H1 (cell line): Measurements from ENCODE around the gene TPSG1. TPM values are rescaled to one million over a fixed set of nuclear protein-coding genes. Genes with fewer than 3 reads are reported as not detected.

Experiments used
- CTCF ChIA-PET: fragments of 300-600 bp; sonication (Branson Sonifier 250); formaldehyde crosslinking; loops from one replicate; lab custom pipeline; 2021; ENCODE audit not compliant: partially characterized antibody; lab: Charles Lee
- POLR2A ChIA-PET: fragments of 300-600 bp; sonication (Branson Sonifier 250); formaldehyde crosslinking; loops from one replicate; lab custom pipeline; 2021; ENCODE audit warnings: inconsistent platforms; ENCODE audit not compliant: partially characterized antibody; lab: Charles Lee
- DNase-seq, 2 experiments: peaks; one replicate each; pipeline versions ENCODE4 v3.0.0 to v3.0.0-alpha.2; 2010 to 2022; ENCODE audit warnings: low spot score in 2 of 2, low read depth in 1 of 2, mixed read lengths in 1 of 2
- FAIRE-seq: peaks from 2 replicates; lab custom pipeline; 2011; peaks lifted over from hg19 to GRCh38; lab: Jason Lieb, UNC
- H2AFZ ChIP-seq: 2 replicates; pipeline ENCODE4 v1.8.1; 2012; ENCODE audit warnings: low read length, inconsistent platforms
- H2AK5ac ChIP-seq: 2 replicates; pipeline ENCODE4 v1.6.1; 2013; ENCODE audit warnings: low read depth, low read length
- H2BK120ac ChIP-seq: replicated peaks from 2 replicates; pipeline ENCODE3; 2013; ENCODE audit warnings: low read depth, low read length, inconsistent platforms
- H2BK12ac ChIP-seq: 2 replicates; pipeline ENCODE4 v1.6.1; 2013; ENCODE audit warnings: low read depth, low read length
- H2BK15ac ChIP-seq: 2 replicates; pipeline ENCODE4 v1.6.1; 2013; ENCODE audit warnings: low read length
- H2BK20ac ChIP-seq: 2 replicates; pipeline ENCODE4 v1.6.1; 2013; ENCODE audit warnings: low read length
- H2BK5ac ChIP-seq: 2 replicates; pipeline ENCODE4 v1.6.1; 2013; ENCODE audit warnings: low read depth, low read length
- H3K14ac ChIP-seq: 2 replicates; pipeline ENCODE4 v1.6.1; 2013; ENCODE audit warnings: inconsistent platforms; ENCODE audit not compliant: insufficient read length
- H3K18ac ChIP-seq: 2 replicates; pipeline ENCODE4 v1.6.1; 2013; ENCODE audit warnings: low read length; ENCODE audit errors: extremely low read depth
- H3K23ac ChIP-seq: 2 replicates; pipeline ENCODE4 v1.6.1; 2013; ENCODE audit warnings: inconsistent platforms; ENCODE audit not compliant: insufficient read length
- H3K23me2 ChIP-seq: 2 replicates; pipeline ENCODE4 v1.6.1; 2013; ENCODE audit warnings: low read depth, low read length
- H3K27ac ChIP-seq: 2 replicates; pipeline ENCODE4 v1.6.1; 2011; ENCODE audit warnings: low read depth, low read length, inconsistent platforms
- H3K27me3 ChIP-seq, 4 experiments: replicated peaks in 1 of 4; 1 replicate in 1 of 4; 2 replicates in 3 of 4; pipeline versions ENCODE4 v1.6.1 to v1.8.1; 2011 to 2013; ENCODE audit warnings: low read length in 3 of 4, mild to moderate bottlenecking in 3 of 4, inconsistent platforms in 2 of 4, mixed read lengths in 2 of 4, moderate library complexity in 1 of 4; ENCODE audit not compliant: control insufficient read depth in 3 of 4, insufficient read depth in 3 of 4; ENCODE audit errors: extremely low read depth in 1 of 4
- H3K36me3 ChIP-seq, 4 experiments: 2 replicates each; pipeline versions ENCODE4 v1.6.1 to v1.8.1; 2011 to 2013; ENCODE audit warnings: mild to moderate bottlenecking in 4 of 4, low read length in 3 of 4, moderate library complexity in 2 of 4, control low read depth in 1 of 4, inconsistent platforms in 1 of 4; ENCODE audit not compliant: insufficient read depth in 4 of 4, control insufficient read depth in 2 of 4
- H3K4ac ChIP-seq: replicated peaks from 2 replicates; pipeline ENCODE3; 2013; ENCODE audit warnings: low read length, low read depth, mixed read lengths, inconsistent platforms; ENCODE audit not compliant: insufficient read length
- H3K4me1 ChIP-seq, 4 experiments: replicated peaks in 1 of 4; 1 replicate in 1 of 4; 2 replicates in 3 of 4; pipeline versions ENCODE4 v1.6.1 to v1.8.1; 2011 to 2013; ENCODE audit warnings: low read length in 3 of 4, inconsistent platforms in 2 of 4, mixed read lengths in 1 of 4; ENCODE audit not compliant: insufficient read depth in 4 of 4, control insufficient read depth in 3 of 4
- H3K4me2 ChIP-seq, 2 experiments: 2 replicates each; pipeline versions ENCODE4 v1.6.1 to v1.8.1; 2011 to 2013; ENCODE audit warnings: low read depth in 2 of 2, low read length in 2 of 2, control low read depth in 1 of 2, inconsistent platforms in 1 of 2, mild to moderate bottlenecking in 1 of 2; ENCODE audit not compliant: insufficient read depth in 1 of 2
- H3K4me3 ChIP-seq, 4 experiments: fragments of 200-600, 300-600 bp in 1 of 4; sonication (generic), shearing (Covaris generic), sonication (Bioruptor Twin) in 1 of 4; 2 replicates each; pipeline versions ENCODE4 v1.5.1 to v1.8.1; 2011 to 2016; ENCODE audit warnings: low read length in 4 of 4, low read depth in 3 of 4, control low read depth in 2 of 4, inconsistent platforms in 2 of 4, mild to moderate bottlenecking in 2 of 4, mixed read lengths in 1 of 4, moderate library complexity in 1 of 4; ENCODE audit not compliant: insufficient read depth in 2 of 4; ENCODE audit errors: extremely low read depth in 1 of 4
- H3K56ac ChIP-seq: replicated peaks from 2 replicates; pipeline ENCODE3; 2013; ENCODE audit warnings: low read depth, mild to moderate bottlenecking, mixed read lengths, low read length, inconsistent platforms; ENCODE audit not compliant: insufficient read length
- H3K79me1 ChIP-seq: 2 replicates; pipeline ENCODE4 v1.6.1; 2013; ENCODE audit warnings: low read depth, low read length, control low read depth
- H3K79me2 ChIP-seq, 2 experiments: 2 replicates each; pipeline versions ENCODE4 v1.6.1 to v1.8.1; 2012 to 2013; ENCODE audit warnings: low read length in 2 of 2, mild to moderate bottlenecking in 2 of 2, inconsistent platforms in 1 of 2; ENCODE audit not compliant: insufficient read depth in 2 of 2, control insufficient read depth in 1 of 2
- H3K9ac ChIP-seq, 4 experiments: replicated peaks in 1 of 4; 1 replicate in 1 of 4; 2 replicates in 3 of 4; pipeline versions ENCODE4 v1.6.1 to v1.8.1; 2011 to 2013; ENCODE audit warnings: low read depth in 3 of 4, low read length in 3 of 4, control low read depth in 2 of 4, mild to moderate bottlenecking in 2 of 4, moderate library complexity in 2 of 4, inconsistent platforms in 1 of 4; ENCODE audit errors: extremely low read depth in 1 of 4
- H3K9me3 ChIP-seq, 2 experiments: 2 replicates each; pipeline versions ENCODE4 v1.6.1 to v1.8.1; 2012 to 2013; ENCODE audit warnings: mild to moderate bottlenecking in 2 of 2, moderate library complexity in 2 of 2, control low read depth in 1 of 2, inconsistent platforms in 1 of 2, low read depth in 1 of 2, low read length in 1 of 2, mixed read lengths in 1 of 2; ENCODE audit not compliant: insufficient read depth in 2 of 2
- H4K20me1 ChIP-seq, 2 experiments: replicated peaks in 1 of 2; 2 replicates each; pipeline versions ENCODE3 to v1.8.1; 2011 to 2013; ENCODE audit warnings: inconsistent platforms in 2 of 2, low read length in 2 of 2, mild to moderate bottlenecking in 1 of 2; ENCODE audit not compliant: insufficient read depth in 2 of 2, control insufficient read depth in 1 of 2
- H4K5ac ChIP-seq: 2 replicates; pipeline ENCODE4 v1.6.1; 2013; ENCODE audit warnings: low read length, low read depth, mixed read lengths, inconsistent platforms; ENCODE audit not compliant: insufficient read length
- H4K8ac ChIP-seq: 2 replicates; pipeline ENCODE4 v1.8.0; 2013; ENCODE audit warnings: mild to moderate bottlenecking, moderate library complexity, low read length, inconsistent platforms; ENCODE audit not compliant: insufficient read depth; ENCODE audit errors: extremely low read depth
- H4K91ac ChIP-seq: replicated peaks from 2 replicates; pipeline ENCODE3; 2013; ENCODE audit warnings: low read length, mixed read lengths, inconsistent platforms; ENCODE audit not compliant: insufficient read length
- ASH2L ChIP-seq: fragments of 200-600, 300-600 bp; sonication (generic); IDR thresholded peaks from one replicate; pipeline ENCODE4 v1.7.1; 2017; ENCODE audit warnings: low read length
- SP1 ChIP-seq: IDR thresholded peaks from 2 replicates; pipeline ENCODE4 v1.6.1; 2011; ENCODE audit warnings: low read depth, low read length
- WGBS, 2 experiments: shearing (Covaris generic) in 1 of 2; methylation state at CpG; one replicate each; pipeline versions ENCODE4 v1.1.6 to v1.1.7; 2013 to 2015; ENCODE audit warnings: low lambda C conversion rate in 2 of 2, mixed read lengths in 2 of 2, inconsistent platforms in 1 of 2, low coverage in 1 of 2, missing lambda C conversion rate in 1 of 2; ENCODE audit not compliant: insufficient replicate concordance in 2 of 2, insufficient coverage in 1 of 2, insufficient read length in 1 of 2; ENCODE audit errors: extremely low coverage in 1 of 2, missing lambda C conversion rate in 1 of 2; 5-methylcytosine and 5-hydroxymethylcytosine counted together
- polyA plus RNA-seq, 7 experiments: library from polyadenylated mRNA; depleted of rRNA in 3 of 7; stranded (reverse) in 5 of 7; unstranded in 2 of 7; fragments of >200 nt in 5 of 7; fragments of 200-250 nt in 2 of 7; gene quantifications; 1 replicate in 5 of 7; 2 replicates in 1 of 7; 4 replicates in 1 of 7; pipeline versions ENCODE4 v1.2.1 to v1.2.3, GENCODE V29; 2011 to 2013; ENCODE audit warnings: missing spikeins in 2 of 7, mixed read lengths in 2 of 7
- total RNA-seq: library from RNA; stranded (reverse); fragmentation: NEBNext Ultra II Directional; extraction: Animal tissue kit (Norgen Biotek cat#: 25700); gene quantifications from 2 replicates; pipeline ENCODE4 v1.2.1, GENCODE V29; 2021

Gene TPSG1
- total and polyA plus RNA-seq, 2 of the 8 experiments (the other 6 are each of a cell fraction or from before 2014, with no cell fraction given), result not detected

GRCh38 chr16:1206786-1207185 lies 18.3 kb downstream of the TPSG1 start:
- Histone ChIP-seq H3K9me3 (no peaks in the 10 kb centered on the region), H3K4me3 (no peak overlapping the region), H3K56ac (no peak overlapping the region), H3K36me3 (peaks cover 0 to 41% (median 3%) of the 10 kb centered on the region in 4 experiments; a peak in 5 of 8 replicates), H3K18ac (no peak overlapping the region), H2BK20ac (no peak overlapping the region), H3K79me2 (no peaks in the 10 kb centered on the region), H3K79me1 (no peaks in the 10 kb centered on the region), H2AFZ (no peak overlapping the region), H3K4ac (no peak overlapping the region), H3K27me3 (no peaks in the 10 kb centered on the region), H3K14ac (no peak overlapping the region), H3K27ac (no peak overlapping the region), H2BK12ac (no peak overlapping the region), H4K20me1 (peaks cover 2 to 11% of the 10 kb centered on the region in 2 experiments), H2BK5ac (no peak overlapping the region), H2BK15ac (no peak overlapping the region), H3K4me2 (no peak overlapping the region), H2BK120ac (no peak overlapping the region), H4K91ac (no peak overlapping the region), H4K5ac (no peak overlapping the region), H3K4me1 (no peaks in the 10 kb centered on the region), H3K23me2 (no peaks in the 10 kb centered on the region), H3K23ac (no peak overlapping the region), H2AK5ac (no peak overlapping the region), H3K9ac (no peak overlapping the region), H4K8ac (peak overlapping the region; percentile 51; the same call in 1 of the 2 replicates)
- DNase-seq, result no peak
- no peak for FAIRE-seq
- ChIA-PET CTCF (interaction anchor here (0.8 to 1.4 kb wide), 3 partner anchors 22 to 228 kb away, joined by 3 read pairs; no protein-coding TSS in a partner anchor), POLR2A (no interaction called here)
- WGBS, 2 experiments, result 86% methylated on average over 11 of the region's 16 CpGs; no CpG with 5 or more reads in 1 of the 2 experiments
- no peak for TF ChIP-seq ASH2L
- TF ChIP-seq SP1, result no peak
